NCI-H146 (cell line): ENCODE results near the gene OR10S1.
"Not testable (repeated sequence)": the region's sequence is repeated elsewhere in the genome, so short reads cannot be mapped to it uniquely, and the experiment has no call there.

Source experiments
- DNase-seq: peaks from one replicate; lab custom pipeline; 2025; lab: John Stamatoyannopoulos, UW

OR10S1 gene

DNA sequence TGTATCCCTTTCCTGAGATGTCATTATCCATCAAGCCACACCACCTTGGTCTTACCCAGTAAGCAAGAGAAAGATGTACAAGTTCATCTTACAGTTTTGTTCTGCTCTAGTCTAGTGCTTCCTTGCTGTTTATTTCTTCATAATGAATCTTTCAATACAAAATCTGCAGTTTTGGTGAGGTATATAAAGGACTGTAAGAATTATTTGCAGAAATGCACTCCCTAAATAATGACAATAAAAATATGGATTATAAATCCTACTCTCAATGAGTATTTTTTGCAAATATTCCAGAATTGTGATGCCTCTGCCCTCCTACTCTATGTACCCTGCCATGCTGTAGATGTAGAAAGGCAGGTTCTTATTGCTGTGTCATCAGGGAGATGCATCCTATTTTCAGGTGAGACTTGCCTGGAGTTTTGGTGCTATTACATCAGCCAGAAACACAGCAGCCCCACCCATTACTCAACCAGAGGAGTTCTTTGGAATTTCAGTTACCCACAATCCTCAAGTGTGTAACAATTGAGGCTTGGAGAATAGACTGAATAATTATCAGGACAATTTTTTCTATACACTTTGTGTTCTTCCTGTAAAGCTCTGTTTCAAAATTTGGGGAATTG, at the start of gene OR10S1:
Gene OR10S1 (minus strand): TSS at position 51 of the 617 bp plus-strand sequence. CDS start 117 bp downstream, outside the sequence.
- no peak for DNase-seq

DNA sequence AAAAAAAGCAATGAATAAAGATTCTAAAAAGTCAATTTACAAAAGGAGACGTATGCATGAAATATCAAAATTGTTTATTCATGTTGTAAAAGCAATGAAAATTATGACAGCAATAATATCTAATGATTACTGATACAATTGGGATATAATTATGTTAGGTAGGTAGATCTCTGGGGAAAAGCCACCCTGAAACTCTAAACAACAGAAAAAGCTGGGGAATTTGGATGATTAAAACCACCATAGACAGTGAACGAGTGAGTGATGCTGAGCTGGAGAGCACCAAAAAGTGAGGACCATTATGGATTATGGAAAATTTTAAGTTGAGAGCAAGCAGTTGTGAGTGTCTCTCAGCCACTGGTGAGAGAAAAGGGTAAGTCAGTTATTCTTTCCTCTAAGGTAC, 48.9 kb upstream of the OR10S1 start, which contains the start of gene OR10G8:
Gene OR10G8 (plus strand): TSS at position 301 of the 400 bp plus-strand sequence. CDS start 2,825 bp downstream, outside the sequence.
- DNase-seq, result no peak

DNA sequence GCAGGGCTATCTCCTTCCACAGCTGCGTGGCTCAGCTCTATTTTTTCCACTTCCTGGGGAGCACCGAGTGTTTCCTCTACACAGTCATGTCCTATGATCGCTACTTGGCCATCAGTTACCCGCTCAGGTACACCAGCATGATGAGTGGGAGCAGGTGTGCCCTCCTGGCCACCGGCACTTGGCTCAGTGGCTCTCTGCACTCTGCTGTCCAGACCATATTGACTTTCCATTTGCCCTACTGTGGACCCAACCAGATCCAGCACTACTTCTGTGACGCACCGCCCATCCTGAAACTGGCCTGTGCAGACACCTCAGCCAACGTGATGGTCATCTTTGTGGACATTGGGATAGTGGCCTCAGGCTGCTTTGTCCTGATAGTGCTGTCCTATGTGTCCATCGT, 38.3 kb upstream of the OR10S1 start:
- DNase-seq, result not testable (repeated sequence)

- DNase-seq, result no peak
Observed at GRCh38 chr11:124012697-124013096, 35.1 kb upstream of the OR10S1 start, which contains the start of gene OR10G4. Gene OR10G4 (plus strand): TSS chr11:124012997. CDS start chr11:124015575, 2,578 bp downstream.

GRCh38 chr11:123995119-123995518, 17.5 kb upstream of the OR10S1 start, which contains the start of gene OR10G6:
Gene OR10G6 (minus strand): TSS chr11:123995161. CDS start chr11:123995161, 0 bp downstream.
- no peak for DNase-seq

DNA sequence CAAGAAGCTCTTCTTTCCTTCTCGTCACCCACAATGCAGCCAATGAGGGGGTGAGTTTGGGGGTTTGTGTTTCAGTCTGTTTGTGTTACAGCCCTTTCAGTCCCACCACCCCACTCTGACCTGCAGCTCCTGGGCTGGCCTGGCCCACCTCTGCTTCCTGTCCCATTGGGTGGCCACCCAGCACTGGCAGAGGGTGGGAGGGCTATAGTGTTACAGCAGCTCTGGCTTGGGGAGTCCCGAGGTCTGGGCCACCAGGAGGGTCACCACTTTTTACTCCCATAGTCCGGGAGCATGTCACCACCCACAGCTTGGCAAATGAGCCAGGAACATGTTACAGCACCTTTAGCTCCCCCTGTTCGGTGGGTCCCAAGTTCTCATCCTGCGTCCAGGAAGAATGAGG, 1.7 kb upstream of the OR10S1 start:
- DNase-seq, result no peak

DNA sequence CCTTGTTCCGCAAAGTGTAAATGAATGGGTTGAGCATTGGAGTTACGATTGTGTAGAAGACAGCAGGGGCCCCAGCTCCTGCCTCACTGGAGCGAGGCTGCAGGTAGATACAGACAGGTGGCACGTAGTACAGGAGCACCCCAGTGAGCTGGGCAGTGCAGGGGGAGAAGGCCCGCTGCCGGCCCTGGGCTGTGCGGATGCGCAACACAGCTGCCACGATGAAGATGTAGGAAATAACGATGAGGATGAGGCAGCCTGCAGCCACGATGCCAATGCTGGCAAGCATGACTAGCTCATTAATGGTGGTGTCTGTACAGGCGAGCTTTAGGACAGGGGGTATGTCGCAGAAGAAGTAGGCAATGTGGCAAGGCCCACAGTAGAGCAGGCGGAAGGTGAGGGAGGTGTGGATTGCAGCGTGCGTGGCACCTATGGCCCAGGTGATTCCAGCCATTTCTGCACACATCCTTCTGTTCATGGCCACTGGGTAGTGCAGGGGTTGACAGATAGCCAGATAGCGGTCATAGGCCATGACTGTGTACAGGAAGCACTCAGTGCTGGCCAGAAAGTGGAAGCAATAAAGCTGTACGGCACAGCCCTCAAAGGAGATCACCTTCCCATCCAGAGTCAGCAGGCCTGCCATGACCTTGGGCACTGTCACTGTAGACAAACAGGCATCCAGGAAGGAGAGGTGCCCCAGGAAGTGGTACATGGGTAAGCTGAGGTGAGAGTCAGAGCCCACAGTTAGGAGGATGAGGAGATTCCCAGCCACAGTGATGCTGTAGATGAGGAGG, 616 bp downstream of the OR10S1 start:
- no peak for DNase-seq

DNA sequence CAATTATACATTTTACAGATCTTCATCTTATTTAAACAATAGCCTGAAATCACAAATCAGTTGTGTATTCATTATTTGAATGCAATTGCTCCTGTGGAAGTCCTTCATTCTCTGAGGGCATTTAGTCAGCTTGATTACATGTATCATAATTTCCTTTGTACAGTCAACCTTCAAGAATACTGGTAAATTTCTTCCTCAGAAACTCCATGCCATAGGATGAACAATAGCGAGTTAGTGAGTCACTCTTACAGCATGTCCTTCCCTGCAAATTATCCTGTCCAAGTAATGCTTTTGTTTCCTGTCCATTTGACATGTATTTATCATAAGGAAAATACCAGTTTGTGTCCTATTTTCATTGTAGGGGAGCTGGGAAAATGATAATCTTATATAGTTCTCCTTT, 3.8 kb downstream of the OR10S1 start:
- no peak for DNase-seq

GRCh38 chr11:123956752-123957151, 20.8 kb downstream of the OR10S1 start:
- no peak for DNase-seq

DNA sequence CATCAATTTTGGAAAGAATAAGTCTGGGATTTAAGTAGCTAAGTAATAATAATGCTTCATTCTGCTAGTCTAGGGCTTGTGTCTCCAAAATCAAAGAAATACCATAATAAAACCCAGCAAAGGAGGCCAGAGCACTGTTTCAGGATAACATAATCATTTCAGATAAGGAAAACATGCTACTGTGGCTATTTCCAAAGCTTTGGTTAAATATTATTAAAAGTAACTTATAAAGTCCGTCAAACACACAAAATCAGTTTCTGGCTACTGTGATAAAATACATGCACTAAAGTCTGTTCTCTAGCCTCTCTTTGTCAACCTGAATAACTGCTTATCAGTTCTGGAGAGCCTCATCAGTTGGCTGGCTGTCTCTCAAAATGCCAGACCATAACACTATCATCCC, 32.4 kb downstream of the OR10S1 start:
- DNase-seq, result no peak

DNA sequence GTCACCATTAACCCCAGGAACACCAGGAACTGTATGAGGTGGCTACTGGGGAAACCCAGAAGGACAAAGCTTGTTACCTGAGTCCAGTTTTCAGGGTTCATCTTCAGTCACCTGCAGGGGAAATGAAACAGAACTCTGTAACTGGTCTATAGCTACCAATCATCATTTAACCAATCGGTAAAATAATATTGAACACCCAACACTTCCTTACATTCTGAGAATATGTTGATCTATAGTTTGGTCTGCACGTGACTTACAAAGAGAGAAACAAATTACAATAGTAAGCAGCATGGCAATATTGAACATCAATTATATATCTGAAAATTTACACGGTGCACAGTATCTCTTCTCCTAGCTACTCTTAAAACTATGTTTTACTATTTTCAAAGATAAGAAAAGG, 33.8 kb downstream of the OR10S1 start, which contains the start of gene OR6T1:
Gene OR6T1 (minus strand): TSS at position 101 of the 400 bp plus-strand sequence. CDS start 0 bp downstream, at position 101.
- no peak for DNase-seq

DNA sequence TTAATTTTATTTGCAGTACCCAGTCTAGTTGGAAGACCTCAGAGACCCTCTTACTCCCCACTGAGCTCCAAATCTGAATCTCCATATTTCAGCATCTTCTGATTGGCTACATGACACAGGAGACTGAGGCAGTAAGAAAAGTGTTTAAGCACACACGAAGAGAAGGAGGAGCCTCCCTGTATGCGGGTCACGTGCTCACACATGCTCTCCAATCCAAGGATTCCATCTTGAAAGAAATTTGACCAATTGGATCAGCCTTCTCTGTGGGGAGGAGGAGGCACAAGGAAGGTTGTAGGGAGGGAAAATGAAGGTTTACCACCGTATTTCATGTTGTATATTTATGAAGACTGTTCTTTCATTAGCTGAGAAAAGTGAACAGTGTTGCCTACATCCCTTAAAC, 35.2 kb downstream of the OR10S1 start:
- DNase-seq, result no peak

GRCh38 chr11:123939317-123939716, 38.3 kb downstream of the OR10S1 start, which contains the start of gene OR4D5:
Gene OR4D5 (plus strand): TSS chr11:123939617. CDS start chr11:123939617, 0 bp downstream.
- no peak for DNase-seq
